Karpas-422 (cell line): ENCODE results near the gene GPR137. TPM values are rescaled to one million over a fixed set of nuclear protein-coding genes. Genes with fewer than 3 reads are reported as not detected.
"Not testable (repeated sequence)": the region's sequence is repeated elsewhere in the genome, so short reads cannot be mapped to it uniquely, and the experiment has no call there.

ENCODE experiments used
- DNase-seq: peaks from one replicate; pipeline ENCODE4 v3.0.0-alpha.2; 2015
- H2AFZ ChIP-seq: fragments of 200-600 bp; sonication (generic); 2 replicates; pipeline ENCODE4 v1.6.1; 2014; ENCODE audit warnings: antibody characterized with exemption, low read length, mixed read lengths
- H3K27ac ChIP-seq: fragments of 200-600 bp; sonication (generic); 2 replicates; pipeline ENCODE4 v1.5.1; 2014; ENCODE audit warnings: mild to moderate bottlenecking, low read length, moderate library complexity
- H3K27me3 ChIP-seq: fragments of 200-600 bp; sonication (generic); 2 replicates; pipeline ENCODE4 v1.6.1; 2014; ENCODE audit warnings: low read length, mixed read lengths
- H3K36me3 ChIP-seq: fragments of 200-600 bp; sonication (generic); 2 replicates; pipeline ENCODE4 v1.6.1; 2014; ENCODE audit warnings: low read length, mixed read lengths; ENCODE audit not compliant: insufficient read depth
- H3K4me1 ChIP-seq: fragments of 200-600 bp; sonication (generic); 2 replicates; pipeline ENCODE4 v1.6.1; 2014; ENCODE audit warnings: mild to moderate bottlenecking, low read length, mixed read lengths
- H3K4me2 ChIP-seq: fragments of 200-600 bp; sonication (generic); 2 replicates; pipeline ENCODE4 v1.6.1; 2014; ENCODE audit warnings: low read length, low read depth, mild to moderate bottlenecking; ENCODE audit not compliant: poor library complexity, severe bottlenecking
- H3K4me3 ChIP-seq: fragments of 200-600 bp; sonication (generic); 2 replicates; pipeline ENCODE4 v1.5.1; 2014; ENCODE audit warnings: mild to moderate bottlenecking, antibody characterized with exemption, low read length, mixed read lengths
- H3K79me2 ChIP-seq: fragments of 200-600 bp; sonication (generic); 2 replicates; pipeline ENCODE4 v1.6.1; 2014; ENCODE audit warnings: mild to moderate bottlenecking, low read length, mixed read lengths
- H3K9ac ChIP-seq: fragments of 200-600 bp; sonication (generic); 2 replicates; pipeline ENCODE4 v1.6.0; 2014; ENCODE audit warnings: low read length
- H3K9me2 ChIP-seq: fragments of 200-600 bp; sonication (generic), shearing (Covaris generic); replicated peaks from 2 replicates; pipeline ENCODE4 v1.6.0; 2014; ENCODE audit warnings: mild to moderate bottlenecking, low read length, moderate library complexity; ENCODE audit not compliant: insufficient read depth
- H3K9me3 ChIP-seq: fragments of 300-700, 200-600 bp; sonication (generic); 2 replicates; pipeline ENCODE4 v1.6.1; 2014; ENCODE audit warnings: low read length, mixed read lengths
- H4K20me1 ChIP-seq: fragments of 200-600 bp; sonication (generic); 2 replicates; pipeline ENCODE4 v1.6.1; 2014; ENCODE audit warnings: mild to moderate bottlenecking, antibody characterized with exemption, low read length, low read depth; ENCODE audit not compliant: insufficient read depth
- total RNA-seq: library from RNA; depleted of rRNA; stranded (reverse); fragments of >200 nt; shearing (Covaris generic); gene quantifications from 2 replicates; pipeline ENCODE4 v1.2.3, GENCODE V29; 2014; ENCODE audit warnings: low replicate concordance

Gene GPR137
- total RNA-seq, 1 experiment from 2014 or later = 10.8 TPM

- H3K9me3 ChIP-seq = no peaks in the 10 kb centered on the region
- peak overlapping the region; percentile 84 for H3K27ac ChIP-seq
- no peaks in the 10 kb centered on the region for H3K9me2 ChIP-seq
- peaks cover 6% of the 10 kb centered on the region; the same call in 1 of the 2 replicates for H4K20me1 ChIP-seq
- peak overlapping the region; percentile 30; the same call in 1 of the 2 replicates for H2AFZ ChIP-seq
- DNase-seq = peak; percentile 87
- H3K79me2 ChIP-seq = peaks cover 30% of the 10 kb centered on the region
- H3K36me3 ChIP-seq = peaks cover 10% of the 10 kb centered on the region; the same call in 1 of the 2 replicates
- no peaks in the 10 kb centered on the region for H3K27me3 ChIP-seq
- H3K4me1 ChIP-seq = peaks cover 54% of the 10 kb centered on the region
- peak overlapping the region; percentile 93 for H3K9ac ChIP-seq
- peak overlapping the region; percentile 85 for H3K4me3 ChIP-seq
- H3K4me2 ChIP-seq = peak overlapping the region; percentile 80
Measured at GRCh38 chr11:64241491-64242374, 43.9 kb upstream of the GPR137 start.

- peaks cover 4% of the 10 kb centered on the region; the same call in 1 of the 2 replicates for H3K36me3 ChIP-seq
- H3K9me2 ChIP-seq = no peaks in the 10 kb centered on the region
- DNase-seq = peak; percentile 59
- H3K27me3 ChIP-seq = no peaks in the 10 kb centered on the region
- H3K4me2 ChIP-seq = peak overlapping the region; percentile 80
- H3K4me3 ChIP-seq = peak overlapping the region; percentile 85
- H3K9me3 ChIP-seq = no peaks in the 10 kb centered on the region
- H4K20me1 ChIP-seq = peaks cover 6% of the 10 kb centered on the region; the same call in 1 of the 2 replicates
- H3K27ac ChIP-seq = 0 out of 2 replicates have a peak overlapping the region, but pooled peaks have one; percentile 84
- H3K4me1 ChIP-seq = peaks cover 66% of the 10 kb centered on the region
- H2AFZ ChIP-seq = no peak overlapping the region
- H3K9ac ChIP-seq = peak overlapping the region; percentile 93
- peaks cover 30% of the 10 kb centered on the region for H3K79me2 ChIP-seq
Measured at GRCh38 chr11:64243236-64243854, 42.3 kb upstream of the GPR137 start.

GRCh38 chr11:64244107-64244506 lies 41.5 kb upstream of the GPR137 start:
- Histone ChIP-seq H2AFZ (no peak overlapping the region), H3K9ac (peak overlapping the region; percentile 93; the same call in 1 of the 2 replicates), H3K4me3 (no peak overlapping the region), H3K4me2 (peak overlapping the region; percentile 80), H3K9me2 (no peaks in the 10 kb centered on the region), H3K36me3 (peaks cover 4% of the 10 kb centered on the region; the same call in 1 of the 2 replicates), H3K79me2 (peaks cover 30% of the 10 kb centered on the region), H3K27ac (0 out of 2 replicates have a peak overlapping the region, but pooled peaks have one; percentile 3), H4K20me1 (peaks cover 6% of the 10 kb centered on the region; the same call in 1 of the 2 replicates), H3K27me3 (no peaks in the 10 kb centered on the region), H3K4me1 (peaks cover 60% of the 10 kb centered on the region), H3K9me3 (no peaks in the 10 kb centered on the region)
- DNase-seq = peak; percentile 43

DNA sequence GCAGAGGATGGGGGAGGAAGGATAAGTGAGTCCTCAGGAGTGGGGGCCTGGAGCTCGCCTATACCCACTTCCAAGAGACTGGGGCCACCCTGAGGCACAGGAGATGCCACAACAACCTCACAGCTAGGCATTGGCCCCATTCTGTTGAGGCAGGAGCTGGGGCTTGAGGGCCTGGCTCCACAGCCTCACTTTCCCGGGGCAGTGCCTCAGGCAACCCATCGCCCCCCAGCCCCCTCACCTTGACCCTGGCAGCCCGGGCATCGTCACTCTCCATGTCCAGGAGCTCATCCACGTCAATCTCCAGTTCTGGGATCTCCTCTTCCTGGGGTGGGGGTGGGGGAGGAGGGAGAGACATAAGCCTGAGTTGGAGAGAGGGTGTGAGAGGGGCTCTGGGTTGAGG lies 40.7 kb upstream of the GPR137 start:
- peaks cover 53% of the 10 kb centered on the region for H3K4me1 ChIP-seq
- H3K27ac ChIP-seq = peak overlapping the region; percentile 88
- peak; percentile 40 for DNase-seq
- peak overlapping the region; percentile 97 for H3K4me3 ChIP-seq
- no peak overlapping the region for H2AFZ ChIP-seq
- H3K36me3 ChIP-seq = peaks cover 4% of the 10 kb centered on the region; the same call in 1 of the 2 replicates
- H3K9me3 ChIP-seq = no peaks in the 10 kb centered on the region
- peak overlapping the region; percentile 88 for H3K4me2 ChIP-seq
- peaks cover 30% of the 10 kb centered on the region for H3K79me2 ChIP-seq
- peaks cover 6% of the 10 kb centered on the region; the same call in 1 of the 2 replicates for H4K20me1 ChIP-seq
- no peaks in the 10 kb centered on the region for H3K9me2 ChIP-seq
- peak overlapping the region; percentile 96 for H3K9ac ChIP-seq
- no peaks in the 10 kb centered on the region for H3K27me3 ChIP-seq

- peaks cover 6% of the 10 kb centered on the region; the same call in 1 of the 2 replicates for H4K20me1 ChIP-seq
- H3K79me2 ChIP-seq = peaks cover 30% of the 10 kb centered on the region
- peak overlapping the region; percentile 88 for H3K4me2 ChIP-seq
- no peaks in the 10 kb centered on the region for H3K27me3 ChIP-seq
- peaks cover 4% of the 10 kb centered on the region; the same call in 1 of the 2 replicates for H3K36me3 ChIP-seq
- no peaks in the 10 kb centered on the region for H3K9me2 ChIP-seq
- peaks cover 49% of the 10 kb centered on the region for H3K4me1 ChIP-seq
- DNase-seq = peak; percentile 76
- peak overlapping the region; percentile 88 for H3K27ac ChIP-seq
- H2AFZ ChIP-seq = no peak overlapping the region
- H3K4me3 ChIP-seq = peak overlapping the region; percentile 97
- no peaks in the 10 kb centered on the region for H3K9me3 ChIP-seq
- peak overlapping the region; percentile 96 for H3K9ac ChIP-seq
Measured at GRCh38 chr11:64245401-64245796, 40.2 kb upstream of the GPR137 start.

DNA sequence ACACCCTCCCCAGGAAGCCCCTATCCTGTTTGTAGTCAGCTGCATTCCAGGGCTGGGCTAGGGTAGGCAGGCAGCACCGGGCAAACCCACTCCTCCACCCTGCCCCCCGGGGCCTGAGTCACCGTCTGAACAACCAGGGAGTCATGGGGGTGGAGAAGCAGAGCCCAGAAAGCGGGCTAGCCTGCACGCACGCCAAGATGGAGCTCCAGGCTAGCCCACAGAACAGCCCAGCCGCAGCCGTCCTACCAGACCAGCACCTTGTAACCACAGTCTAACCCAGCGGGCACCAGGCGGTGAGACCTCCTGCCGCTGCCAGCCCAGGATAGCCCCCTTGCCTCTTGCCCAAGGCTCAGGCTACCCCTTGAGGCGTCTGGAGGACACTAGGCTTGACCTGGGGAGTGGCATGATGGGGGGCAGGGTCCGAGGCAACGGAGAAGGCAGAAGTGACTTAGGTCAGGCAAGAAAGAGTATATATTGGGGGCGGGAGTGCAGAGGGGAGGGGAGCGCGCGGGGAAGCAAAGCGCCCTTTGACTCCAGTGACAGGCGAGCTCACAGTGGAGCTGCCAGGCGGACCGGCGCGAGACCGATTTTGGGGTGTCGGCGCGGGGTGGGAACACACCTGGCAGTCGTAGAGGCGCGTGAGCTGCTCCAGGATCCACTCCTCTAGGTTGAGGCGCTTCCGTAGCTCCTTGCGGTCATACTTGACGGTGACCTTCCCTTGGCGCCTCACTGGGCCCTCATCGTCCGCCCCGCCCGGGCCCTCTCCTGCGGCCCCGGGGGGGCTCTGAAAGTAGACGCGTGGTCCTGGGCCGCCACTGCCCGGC lies 39.6 kb upstream of the GPR137 start:
- peak overlapping the region; percentile 97 for H3K4me3 ChIP-seq
- no peaks in the 10 kb centered on the region for H3K9me3 ChIP-seq
- H3K4me2 ChIP-seq = peak overlapping the region; percentile 88
- H4K20me1 ChIP-seq = peaks cover 6% of the 10 kb centered on the region; the same call in 1 of the 2 replicates
- H3K36me3 ChIP-seq = peaks cover 4% of the 10 kb centered on the region; the same call in 1 of the 2 replicates
- H3K27me3 ChIP-seq = no peaks in the 10 kb centered on the region
- peak overlapping the region; percentile 88 for H3K27ac ChIP-seq
- peak; percentile 86 for DNase-seq
- peaks cover 53% of the 10 kb centered on the region for H3K4me1 ChIP-seq
- H3K79me2 ChIP-seq = peaks cover 30% of the 10 kb centered on the region
- H2AFZ ChIP-seq = no peak overlapping the region
- peak overlapping the region; percentile 96 for H3K9ac ChIP-seq
- no peaks in the 10 kb centered on the region for H3K9me2 ChIP-seq

- Histone ChIP-seq H3K9ac (peak overlapping the region; percentile 96), H3K4me3 (peak overlapping the region; percentile 97; the same call in 1 of the 2 replicates), H3K4me2 (peak overlapping the region; percentile 88), H3K4me1 (peaks cover 56% of the 10 kb centered on the region), H3K79me2 (peaks cover 30% of the 10 kb centered on the region)
- H4K20me1 ChIP-seq, H2AFZ ChIP-seq, H3K27me3 ChIP-seq, H3K9me3 ChIP-seq, DNase-seq, H3K36me3 ChIP-seq, H3K9me2 ChIP-seq, H3K27ac ChIP-seq: not testable (repeated sequence)
Measured at GRCh38 chr11:64246621-64246870, 39.1 kb upstream of the GPR137 start.
